Keratinocyte (primary cell): ENCODE data around the gene CACNA2D1. TPM values are rescaled to one million over a fixed set of nuclear protein-coding genes. Genes with fewer than 3 reads are reported as not detected.

Experiments
- DNase-seq: peaks from one replicate; pipeline ENCODE4 v3.0.0-alpha.2; 2011; ENCODE audit warnings: low read depth, missing footprints, low spot score
- FAIRE-seq: peaks from 2 replicates; lab custom pipeline; 2011; peaks lifted over from hg19 to GRCh38; lab: Jason Lieb, UNC
- H2AFZ ChIP-seq: 2 replicates; pipeline ENCODE4 v1.6.0; 2012; ENCODE audit warnings: low read length, control low read depth, inconsistent platforms; ENCODE audit not compliant: control insufficient read depth
- H3K27ac ChIP-seq: 2 replicates; pipeline ENCODE4 v1.5.1; 2011; ENCODE audit warnings: low read length; ENCODE audit not compliant: control insufficient read depth, insufficient read depth
- H3K27me3 ChIP-seq: 3 replicates; pipeline ENCODE4 v1.6.0; 2011; ENCODE audit warnings: low read length; ENCODE audit not compliant: control insufficient read depth, insufficient read depth; ENCODE audit errors: extremely low read depth
- H3K36me3 ChIP-seq, 2 experiments: 2 replicates in 1 of 2; 3 replicates in 1 of 2; pipeline ENCODE4 v1.5.1; 2011; ENCODE audit warnings: low read length in 2 of 2, mild to moderate bottlenecking in 1 of 2; ENCODE audit not compliant: control insufficient read depth in 2 of 2, insufficient read depth in 2 of 2; ENCODE audit errors: extremely low read depth in 1 of 2
- H3K4me1 ChIP-seq: 3 replicates; pipeline ENCODE4 v1.5.1; 2011; ENCODE audit warnings: low read length; ENCODE audit not compliant: control insufficient read depth, insufficient read depth; ENCODE audit errors: extremely low read depth
- H3K4me2 ChIP-seq: 3 replicates; pipeline ENCODE4 v1.6.0; 2011; ENCODE audit warnings: low read depth, low read length; ENCODE audit not compliant: control insufficient read depth, insufficient read depth; ENCODE audit errors: extremely low read depth
- H3K4me3 ChIP-seq, 3 experiments: fragments of 200-600 bp in 1 of 3; sonication (generic) in 1 of 3; 2 replicates in 2 of 3; 3 replicates in 1 of 3; pipeline ENCODE4 v1.5.1; 2011 to 2016; ENCODE audit warnings: low read length in 3 of 3, mild to moderate bottlenecking in 3 of 3, control low read depth in 2 of 3, inconsistent platforms in 1 of 3, low read depth in 1 of 3, mixed read lengths in 1 of 3, mixed run types in 1 of 3, moderate library complexity in 1 of 3; ENCODE audit not compliant: control insufficient read depth in 2 of 3, insufficient read depth in 2 of 3; ENCODE audit errors: extremely low read depth in 1 of 3
- H3K79me2 ChIP-seq: 2 replicates; pipeline ENCODE4 v1.6.0; 2012; ENCODE audit warnings: low read length; ENCODE audit not compliant: control insufficient read depth, insufficient read depth
- H3K9ac ChIP-seq: 3 replicates; pipeline ENCODE4 v1.6.0; 2011; ENCODE audit warnings: low read length; ENCODE audit not compliant: control insufficient read depth, insufficient read depth; ENCODE audit errors: extremely low read depth
- H3K9me1 ChIP-seq: 3 replicates; pipeline ENCODE4 v1.6.0; 2011; ENCODE audit warnings: low read length; ENCODE audit not compliant: control insufficient read depth, insufficient read depth; ENCODE audit errors: extremely low read depth
- H3K9me3 ChIP-seq: 2 replicates; pipeline ENCODE4 v1.5.1; 2012; ENCODE audit warnings: low read depth, low read length; ENCODE audit not compliant: control insufficient read depth
- H4K20me1 ChIP-seq: 3 replicates; pipeline ENCODE4 v1.6.0; 2011; ENCODE audit warnings: low read length; ENCODE audit not compliant: control insufficient read depth, insufficient read depth; ENCODE audit errors: extremely low read depth
- EZH2 ChIP-seq: IDR thresholded peaks from one replicate; pipeline ENCODE4 v1.6.1; 2012; ENCODE audit warnings: inconsistent platforms, mild to moderate bottlenecking, low read length, moderate library complexity
- dilution Hi-C: fragments of 300-500 bp; cut with MboI; formaldehyde crosslinking; loops from one replicate; pipeline ENCODE4 v1.7.0; 2020; ENCODE audit warnings: low sequenced_read_pairs; ENCODE audit not compliant: extremely low pct_ligation_motif_present
- polyA plus RNA-seq, 5 experiments: library from polyadenylated mRNA; depleted of rRNA in 3 of 5; stranded (reverse) in 3 of 5; stranded (forward) in 1 of 5; unstranded in 1 of 5; fragments of >200 nt; gene quantifications; 1 replicate in 1 of 5; 2 replicates in 3 of 5; 3 replicates in 1 of 5; pipeline versions ENCODE4 v1.2.1 to v1.2.3, GENCODE V29; 2011 to 2012; ENCODE audit warnings: missing spikeins in 2 of 5, low read depth in 1 of 5, low replicate concordance in 1 of 5
- TF ChIP-seq, protein P1 (sequence below), 3 experiments: IDR thresholded peaks in 1 of 3; conservative IDR thresholded peaks in 1 of 3; optimal IDR thresholded peaks in 1 of 3; 2 replicates in 2 of 3; 3 replicates in 1 of 3; pipeline versions ENCODE3 to v1.5.1; 2011; ENCODE audit warnings: low read length in 3 of 3, mild to moderate bottlenecking in 3 of 3, moderate library complexity in 2 of 3, control low read depth in 1 of 3, inconsistent platforms in 1 of 3; ENCODE audit not compliant: insufficient read depth in 2 of 3; ENCODE audit errors: extremely low read depth in 1 of 3

CACNA2D1 gene
- polyA plus RNA-seq, 1 donor (not counting 4 experiments of a cell fraction or from before 2014, with no cell fraction given), result 1.8 TPM

DNA sequence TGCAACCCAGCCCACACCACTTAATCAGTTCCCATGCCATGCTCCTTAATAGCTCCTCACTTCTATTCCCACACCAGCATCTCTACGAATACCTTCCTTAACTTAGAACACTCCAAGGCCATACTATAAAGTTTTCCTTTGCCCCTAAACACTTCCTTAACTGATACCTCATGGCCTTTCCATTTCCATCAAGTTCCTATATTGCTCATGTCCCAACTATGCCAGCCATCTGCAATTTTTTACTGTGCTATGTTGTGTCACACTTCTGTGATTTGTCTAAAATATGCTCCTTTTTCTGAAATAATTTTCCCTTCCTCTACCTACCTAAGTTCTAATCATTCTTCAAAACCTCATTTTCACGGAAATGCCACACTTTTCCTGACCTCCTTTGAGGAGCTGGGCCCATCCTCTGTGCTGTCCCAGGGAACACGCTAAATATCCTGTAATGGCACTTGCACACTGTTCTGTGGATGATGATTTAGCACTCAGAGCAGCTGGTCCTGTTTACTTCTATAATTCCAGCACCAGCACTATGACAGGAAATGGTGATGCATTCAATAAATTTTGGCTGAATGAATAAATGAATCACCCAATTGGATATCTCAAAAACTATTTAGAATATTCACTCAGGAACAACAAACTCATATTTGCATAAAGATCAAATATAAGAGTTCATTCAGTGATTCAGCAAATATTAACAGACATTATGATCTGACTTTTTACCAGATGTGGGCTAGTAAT is 407.3 kb downstream of the CACNA2D1 start:
- Histone ChIP-seq H3K9me1 (no peaks in the 10 kb centered on the region), H3K27ac (no peak overlapping the region), H2AFZ (no peak overlapping the region), H3K4me1 (no peaks in the 10 kb centered on the region), H3K79me2 (no peaks in the 10 kb centered on the region), H3K9me3 (no peaks in the 10 kb centered on the region), H3K36me3 (no peaks in the 10 kb centered on the region), H3K9ac (no peak overlapping the region), H4K20me1 (no peaks in the 10 kb centered on the region), H3K4me3 (no peak overlapping the region), H3K4me2 (no peak overlapping the region), H3K27me3 (no peaks in the 10 kb centered on the region)
- dilution Hi-C loops, result no loop called here
- TF ChIP-seq, protein P1, sequence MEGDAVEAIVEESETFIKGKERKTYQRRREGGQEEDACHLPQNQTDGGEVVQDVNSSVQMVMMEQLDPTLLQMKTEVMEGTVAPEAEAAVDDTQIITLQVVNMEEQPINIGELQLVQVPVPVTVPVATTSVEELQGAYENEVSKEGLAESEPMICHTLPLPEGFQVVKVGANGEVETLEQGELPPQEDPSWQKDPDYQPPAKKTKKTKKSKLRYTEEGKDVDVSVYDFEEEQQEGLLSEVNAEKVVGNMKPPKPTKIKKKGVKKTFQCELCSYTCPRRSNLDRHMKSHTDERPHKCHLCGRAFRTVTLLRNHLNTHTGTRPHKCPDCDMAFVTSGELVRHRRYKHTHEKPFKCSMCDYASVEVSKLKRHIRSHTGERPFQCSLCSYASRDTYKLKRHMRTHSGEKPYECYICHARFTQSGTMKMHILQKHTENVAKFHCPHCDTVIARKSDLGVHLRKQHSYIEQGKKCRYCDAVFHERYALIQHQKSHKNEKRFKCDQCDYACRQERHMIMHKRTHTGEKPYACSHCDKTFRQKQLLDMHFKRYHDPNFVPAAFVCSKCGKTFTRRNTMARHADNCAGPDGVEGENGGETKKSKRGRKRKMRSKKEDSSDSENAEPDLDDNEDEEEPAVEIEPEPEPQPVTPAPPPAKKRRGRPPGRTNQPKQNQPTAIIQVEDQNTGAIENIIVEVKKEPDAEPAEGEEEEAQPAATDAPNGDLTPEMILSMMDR (optimal IDR thresholded peaks at IDR 0.05 in 1 of 3, IDR thresholded peaks at IDR 0.05 in 1 of 3, conservative IDR thresholded peaks at IDR 0.05 in 1 of 3; ENCODE audit: extremely low read depth in 1 of 3, insufficient read depth in 2 of 3, low read length in 3 of 3), result no peak
- TF ChIP-seq EZH2, result no peak
- no peak for FAIRE-seq
- no peak for DNase-seq

DNA sequence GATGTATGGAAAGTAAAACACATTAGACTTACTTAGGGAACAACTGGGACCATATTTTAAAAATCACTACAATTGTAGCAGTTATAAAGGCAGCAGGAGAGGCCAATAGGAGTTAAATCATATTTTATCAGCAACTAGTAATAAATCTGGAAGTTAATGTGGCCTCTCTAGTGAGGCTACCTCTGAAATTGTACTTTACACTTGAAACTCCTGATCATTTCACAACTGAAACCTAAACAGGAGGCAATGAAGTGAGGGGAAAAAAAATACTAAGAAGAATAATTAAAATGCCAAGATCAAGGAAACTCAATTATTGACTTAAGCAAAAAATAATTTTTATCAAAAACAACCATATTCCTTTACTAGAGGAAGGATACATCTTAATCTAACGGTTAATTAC is 408.1 kb downstream of the CACNA2D1 start:
- H3K4me2 ChIP-seq, result no peak overlapping the region

More for the DNA sequence above, 408.1 kb downstream of the CACNA2D1 start:
- FAIRE-seq (no peak), DNase-seq (no peak)
- no peaks in the 10 kb centered on the region for H3K79me2 ChIP-seq
- no peaks in the 10 kb centered on the region for H3K36me3 ChIP-seq
- no peak overlapping the region for H3K4me3 ChIP-seq
- H3K27ac ChIP-seq, result no peak overlapping the region
- no peaks in the 10 kb centered on the region for H3K4me1 ChIP-seq
- no peaks in the 10 kb centered on the region for H4K20me1 ChIP-seq
- no peak for TF ChIP-seq EZH2
- dilution Hi-C loops, result no loop called here
- no peak overlapping the region for H2AFZ ChIP-seq
- no peaks in the 10 kb centered on the region for H3K9me3 ChIP-seq
- H3K9ac ChIP-seq, result no peak overlapping the region
- H3K9me1 ChIP-seq, result no peaks in the 10 kb centered on the region
- H3K27me3 ChIP-seq, result no peaks in the 10 kb centered on the region
